Natural killer cell (primary cell): Measurements from ENCODE around the gene HNRNPAB. TPM values are rescaled to one million over a fixed set of nuclear protein-coding genes. Genes with fewer than 3 reads are reported as not detected.
A peak's percentile ranks its signal among the peaks of the same experiment; 100 is the strongest.

Experiments
- ATAC-seq, 3 donors: fragments of 150-1000 bp in 2 of 3; fragments of 200-7000 bp in 1 of 3; cut with Tn5 transposase; 1 replicate in 1 of 3; 2 replicates in 2 of 3; pipeline ENCODE4 v1.10.0; 2021; ENCODE audit warnings: mild to moderate bottlenecking in 2 of 3, moderate library complexity in 2 of 3
- DNase-seq, 2 donors: peaks; one replicate each; pipeline versions ENCODE4 v3.0.0 to v3.0.0-alpha.2; 2013 to 2021; ENCODE audit warnings: mixed read lengths in 1 of 2
- H3K27ac ChIP-seq: one replicate; pipeline ENCODE4 v1.5.1; 2013; ENCODE audit warnings: mild to moderate bottlenecking, low read length
- H3K27me3 ChIP-seq: one replicate; pipeline ENCODE4 v1.6.1; 2013; ENCODE audit warnings: low read length; ENCODE audit not compliant: control insufficient read depth, insufficient read depth
- H3K36me3 ChIP-seq: one replicate; pipeline ENCODE4 v1.6.1; 2013; ENCODE audit warnings: low read length; ENCODE audit not compliant: control insufficient read depth, insufficient read depth
- H3K4me1 ChIP-seq: one replicate; pipeline ENCODE4 v1.6.1; 2013; ENCODE audit warnings: low read length; ENCODE audit not compliant: control insufficient read depth, insufficient read depth
- H3K4me3 ChIP-seq: one replicate; pipeline ENCODE4 v1.5.1; 2013; ENCODE audit warnings: low read length
- H3K9me3 ChIP-seq: one replicate; pipeline ENCODE4 v1.6.1; 2013; ENCODE audit warnings: low read length; ENCODE audit not compliant: control insufficient read depth, insufficient read depth
- H3K27ac Mint-ChIP-seq, 2 donors: one replicate each; pipeline ENCODE4 v1.8.0; 2022; ENCODE audit warnings: mild to moderate bottlenecking in 2 of 2, mixed read lengths in 2 of 2, moderate library complexity in 1 of 2
- H3K27me3 Mint-ChIP-seq, 2 donors: one replicate each; pipeline ENCODE4 v1.8.0; 2022; ENCODE audit warnings: low read depth in 2 of 2, mixed read lengths in 2 of 2
- H3K36me3 Mint-ChIP-seq: one replicate; pipeline ENCODE4 v1.8.0; 2022; ENCODE audit warnings: mixed read lengths
- H3K4me1 Mint-ChIP-seq, 2 donors: one replicate each; pipeline ENCODE4 v1.8.0; 2022; ENCODE audit warnings: mixed read lengths in 2 of 2
- H3K4me3 Mint-ChIP-seq: one replicate; pipeline ENCODE4 v1.8.0; 2022; ENCODE audit warnings: mild to moderate bottlenecking, moderate library complexity, mixed read lengths
- H3K9me3 Mint-ChIP-seq, 2 donors: one replicate each; pipeline ENCODE4 v1.8.0; 2022; ENCODE audit warnings: mixed read lengths in 2 of 2
- CTCF ChIP-seq: fragments of 200-600 bp; IDR thresholded peaks from one replicate; pipeline ENCODE4 v1.8.0; 2022; ENCODE audit warnings: antibody characterized with exemption
- WGBS: methylation state at CpG from one replicate; pipeline ENCODE4 v1.1.7; 2013; ENCODE audit warnings: missing lambda C conversion rate; ENCODE audit not compliant: insufficient coverage; 5-methylcytosine and 5-hydroxymethylcytosine counted together
- intact Hi-C: fragments of 100-400 bp; cut with micrococcal nuclease; formaldehyde crosslinking; loops from one replicate; pipeline ENCODE4 v1.14.2; 2022
- total RNA-seq, 4 donors: library from RNA; stranded (reverse); fragments of 120-200 nt in 1 of 4; gene quantifications; one replicate each; pipeline versions ENCODE4 v1.2.3 to v1.2.4, GENCODE V29; 2013 to 2022

HNRNPAB gene
- total RNA-seq, 3 donors from 2014 or later (not counting 1 experiment from before 2014, with no cell fraction given), result 77.6 to 98.4 (median 88.4) TPM

GRCh38 chr5:178162481-178162880 lies 41.9 kb upstream of the HNRNPAB start:
- no peak for DNase-seq
- intact Hi-C loops, result no loop called here
- no peak overlapping the region for H3K4me3 ChIP-seq
- Mint-ChIP-seq H3K9me3 (no peaks in the 10 kb centered on the region), H3K27me3 (peaks cover 15 to 25% of the 10 kb centered on the region in 2 donors), H3K36me3 (no peaks in the 10 kb centered on the region), H3K27ac (no peak overlapping the region), H3K4me1 (peaks cover 8 to 11% of the 10 kb centered on the region in 2 donors), H3K4me3 (no peak overlapping the region)
- peaks cover 8% of the 10 kb centered on the region for H3K27me3 ChIP-seq
- no peak overlapping the region for H3K27ac ChIP-seq
- no peak for TF ChIP-seq CTCF
- peaks cover 8% of the 10 kb centered on the region for H3K4me1 ChIP-seq
- 92% methylated on average over 9 of the region's 9 CpGs for WGBS
- no peak for ATAC-seq
- H3K9me3 ChIP-seq, result no peaks in the 10 kb centered on the region
- H3K36me3 ChIP-seq, result no peaks in the 10 kb centered on the region

- TF ChIP-seq CTCF, result peak; percentile 94
- no peak overlapping the region for H3K27ac Mint-ChIP-seq
- Histone ChIP-seq H3K9me3 (no peaks in the 10 kb centered on the region), H3K27ac (no peak overlapping the region), H3K4me3 (no peak overlapping the region), H3K27me3 (peaks cover 8% of the 10 kb centered on the region), H3K4me1 (peaks cover 8% of the 10 kb centered on the region), H3K36me3 (no peaks in the 10 kb centered on the region)
- 14% methylated on average over 33 of the region's 33 CpGs for WGBS
- ATAC-seq, result peak; percentile 99 to 100 (median 100)
- intact Hi-C loops, result loop anchor here (1.0 kb wide), 2 partner anchors 18 to 88 kb away; no protein-coding TSS in a partner anchor
- DNase-seq, result peak; percentile 91 to 94
- no peaks in the 10 kb centered on the region for H3K9me3 Mint-ChIP-seq
- H3K4me1 Mint-ChIP-seq, result peaks cover 8 to 11% of the 10 kb centered on the region in 2 donors
- H3K36me3 Mint-ChIP-seq, result no peaks in the 10 kb centered on the region
- H3K4me3 Mint-ChIP-seq, result no peak overlapping the region
- peaks cover 15 to 25% of the 10 kb centered on the region in 2 donors for H3K27me3 Mint-ChIP-seq
Observed at GRCh38 chr5:178163772-178164735, 40.3 kb upstream of the HNRNPAB start.

- Mint-ChIP-seq H3K27me3 (peaks cover 15 to 29% of the 10 kb centered on the region in 2 donors), H3K4me1 (peaks cover 8 to 11% of the 10 kb centered on the region in 2 donors), H3K27ac (no peak overlapping the region), H3K36me3 (no peaks in the 10 kb centered on the region), H3K9me3 (no peaks in the 10 kb centered on the region), H3K4me3 (no peak overlapping the region)
- WGBS, result 71% methylated on average over 38 of the region's 38 CpGs
- no peaks in the 10 kb centered on the region for H3K9me3 ChIP-seq
- DNase-seq (no peak), ATAC-seq (no peak)
- intact Hi-C loops, result no loop called here
- TF ChIP-seq CTCF, result no peak
- H3K4me1 ChIP-seq, result peaks cover 8% of the 10 kb centered on the region
- no peak overlapping the region for H3K27ac ChIP-seq
- H3K36me3 ChIP-seq, result no peaks in the 10 kb centered on the region
- H3K4me3 ChIP-seq, result no peak overlapping the region
- peaks cover 8% of the 10 kb centered on the region for H3K27me3 ChIP-seq
Observed at GRCh38 chr5:178165581-178165980, 38.8 kb upstream of the HNRNPAB start.
